ENCODE measurements around the gene TRAPPC2L.
A peak's percentile ranks its signal among the peaks of the same experiment; 100 is the strongest.

Gene TRAPPC2L

DNA sequence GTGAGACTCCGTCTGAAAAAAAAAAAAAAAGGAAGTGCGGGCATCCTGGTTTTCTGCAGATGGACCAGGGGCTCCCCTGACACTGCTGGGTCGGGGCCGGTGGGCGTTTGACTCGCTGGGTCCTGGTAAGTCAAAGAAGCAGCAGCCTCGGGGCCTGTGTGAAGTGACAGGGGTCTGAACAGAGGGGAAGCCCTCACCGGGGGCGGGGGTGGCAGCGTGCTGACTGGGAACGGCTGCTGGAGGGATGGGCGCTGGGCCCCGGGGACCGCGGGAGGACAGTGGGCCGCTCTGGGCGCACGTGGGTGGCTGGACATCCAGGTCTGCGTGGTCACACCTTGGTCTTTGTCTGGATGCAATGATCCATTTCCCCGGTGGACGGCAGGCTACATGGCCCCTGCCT, 8.4 kb upstream of the TRAPPC2L start:
- Histone ChIP-seq H3K36me3 (ENCODE audit: control insufficient read depth, insufficient read depth, low read length) (no peaks in the 10 kb centered on the region), H3K9me3 (ENCODE audit: control insufficient read depth, low read length) (no peaks in the 10 kb centered on the region), H3K27me3 (ENCODE audit: control insufficient read depth, insufficient read depth, low read length, poor library complexity, severe bottlenecking) (no peaks in the 10 kb centered on the region), H3K27ac (ENCODE audit: insufficient read depth, low read depth, low read length, poor library complexity, severe bottlenecking) (no peak overlapping the region), H3K4me1 (ENCODE audit: control insufficient read depth, insufficient read depth, low read length) (no peaks in the 10 kb centered on the region), H3K4me3 (ENCODE audit: insufficient read depth, low read depth, low read length) (no peak overlapping the region)
- 95% methylated on average over 21 of the region's 21 CpGs for whole genome bisulfite sequencing, 2 experiments

DNA sequence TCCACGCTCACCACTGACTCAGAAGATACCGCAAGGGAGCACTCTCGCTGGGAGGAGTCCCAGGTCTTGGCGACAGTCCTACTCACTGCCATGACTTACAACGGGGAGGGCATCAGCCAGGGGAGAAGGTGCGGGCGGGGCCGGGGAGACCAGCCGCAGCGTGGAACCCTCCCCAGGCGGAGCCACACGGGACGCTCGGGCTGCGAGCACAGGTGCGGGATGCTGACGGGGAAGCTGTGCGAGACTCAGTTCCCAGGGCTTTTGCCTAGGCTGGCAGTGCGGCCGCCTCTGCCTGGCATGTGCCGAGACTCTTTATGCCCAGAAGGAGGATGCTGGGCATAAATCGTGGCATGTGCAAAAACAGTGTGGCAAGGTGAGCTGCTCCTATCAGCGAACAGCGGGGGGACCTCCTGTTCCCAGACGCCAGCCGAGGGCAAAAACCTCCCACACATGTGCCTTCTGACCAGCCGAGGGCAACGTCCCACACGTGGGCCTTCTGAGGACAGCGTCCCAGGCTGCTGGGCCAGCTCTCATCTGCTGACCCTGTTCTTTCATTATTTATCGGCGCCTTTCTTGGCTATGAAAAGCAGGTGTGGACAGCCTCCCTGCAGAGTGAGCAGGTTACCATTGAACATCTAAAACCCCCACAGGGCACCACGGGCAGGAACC, 6.3 kb upstream of the TRAPPC2L start:
- Histone ChIP-seq H3K27ac (ENCODE audit: insufficient read depth, low read depth, low read length, poor library complexity, severe bottlenecking) (no peak overlapping the region), H3K4me1 (ENCODE audit: control insufficient read depth, insufficient read depth, low read length) (peaks cover 1% of the 10 kb centered on the region), H3K36me3 (ENCODE audit: control insufficient read depth, insufficient read depth, low read length) (no peaks in the 10 kb centered on the region), H3K27me3 (ENCODE audit: control insufficient read depth, insufficient read depth, low read length, poor library complexity, severe bottlenecking) (no peaks in the 10 kb centered on the region), H3K4me3 (ENCODE audit: insufficient read depth, low read depth, low read length) (no peak overlapping the region), H3K9me3 (ENCODE audit: control insufficient read depth, low read length) (no peaks in the 10 kb centered on the region)
- 90 to 92% methylated on average over 33 of the region's 33 CpGs for WGBS, 2 experiments

- H3K27me3 ChIP-seq (ENCODE audit: control insufficient read depth, insufficient read depth, low read length, poor library complexity, severe bottlenecking) = no peaks in the 10 kb centered on the region
- H3K36me3 ChIP-seq (ENCODE audit: control insufficient read depth, insufficient read depth, low read length) = no peaks in the 10 kb centered on the region
- 95 to 96% methylated on average over 19 of the region's 19 CpGs for WGBS, 2 experiments
- no peak overlapping the region for H3K27ac ChIP-seq (ENCODE audit: insufficient read depth, low read depth, low read length, poor library complexity, severe bottlenecking)
- H3K4me3 ChIP-seq (ENCODE audit: insufficient read depth, low read depth, low read length) = no peak overlapping the region
- H3K4me1 ChIP-seq (ENCODE audit: control insufficient read depth, insufficient read depth, low read length) = peaks cover 6% of the 10 kb centered on the region
- no peaks in the 10 kb centered on the region for H3K9me3 ChIP-seq (ENCODE audit: control insufficient read depth, low read length)
Measured at GRCh38 chr16:88851616-88852015, 5.3 kb upstream of the TRAPPC2L start.

DNA sequence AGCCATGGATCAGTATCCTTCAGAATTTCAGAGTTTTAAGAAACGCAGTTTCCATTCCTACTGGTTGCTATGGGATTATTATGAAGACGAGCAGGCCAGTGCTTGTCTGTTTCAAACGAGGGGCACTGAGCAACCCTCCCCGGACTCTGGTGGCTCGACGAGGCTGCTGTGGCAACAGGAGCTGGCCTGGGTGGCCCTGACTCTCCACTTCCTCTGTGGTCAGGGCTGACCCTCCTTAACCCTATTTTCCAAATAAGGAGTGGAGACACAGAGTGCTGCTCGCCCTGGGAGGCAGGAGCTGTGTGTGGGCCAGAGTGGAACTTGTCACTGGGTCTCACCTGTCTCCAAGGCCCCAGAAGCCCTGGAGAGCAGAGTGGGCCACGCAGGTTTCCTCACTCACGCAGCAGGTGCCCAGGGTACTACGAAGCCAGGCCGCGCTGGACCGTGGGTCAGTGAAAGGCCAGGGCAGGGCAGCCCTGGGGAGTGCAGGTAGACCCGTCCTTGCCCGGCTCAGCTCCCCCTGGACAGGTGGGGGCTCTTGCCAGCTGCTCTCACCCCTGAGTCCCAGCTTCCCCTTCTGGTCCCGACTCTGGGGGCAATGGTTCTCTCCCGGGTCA, 3.5 kb upstream of the TRAPPC2L start:
- no peak overlapping the region for H3K4me3 ChIP-seq (ENCODE audit: insufficient read depth, low read depth, low read length)
- no peaks in the 10 kb centered on the region for H3K36me3 ChIP-seq (ENCODE audit: control insufficient read depth, insufficient read depth, low read length)
- H3K27me3 ChIP-seq (ENCODE audit: control insufficient read depth, insufficient read depth, low read length, poor library complexity, severe bottlenecking) = no peaks in the 10 kb centered on the region
- H3K27ac ChIP-seq (ENCODE audit: insufficient read depth, low read depth, low read length, poor library complexity, severe bottlenecking) = no peak overlapping the region
- 92 to 94% methylated on average over 17 of the region's 17 CpGs for WGBS, 2 experiments
- no peaks in the 10 kb centered on the region for H3K9me3 ChIP-seq (ENCODE audit: control insufficient read depth, low read length)
- peaks cover 10% of the 10 kb centered on the region for H3K4me1 ChIP-seq (ENCODE audit: control insufficient read depth, insufficient read depth, low read length)

DNA sequence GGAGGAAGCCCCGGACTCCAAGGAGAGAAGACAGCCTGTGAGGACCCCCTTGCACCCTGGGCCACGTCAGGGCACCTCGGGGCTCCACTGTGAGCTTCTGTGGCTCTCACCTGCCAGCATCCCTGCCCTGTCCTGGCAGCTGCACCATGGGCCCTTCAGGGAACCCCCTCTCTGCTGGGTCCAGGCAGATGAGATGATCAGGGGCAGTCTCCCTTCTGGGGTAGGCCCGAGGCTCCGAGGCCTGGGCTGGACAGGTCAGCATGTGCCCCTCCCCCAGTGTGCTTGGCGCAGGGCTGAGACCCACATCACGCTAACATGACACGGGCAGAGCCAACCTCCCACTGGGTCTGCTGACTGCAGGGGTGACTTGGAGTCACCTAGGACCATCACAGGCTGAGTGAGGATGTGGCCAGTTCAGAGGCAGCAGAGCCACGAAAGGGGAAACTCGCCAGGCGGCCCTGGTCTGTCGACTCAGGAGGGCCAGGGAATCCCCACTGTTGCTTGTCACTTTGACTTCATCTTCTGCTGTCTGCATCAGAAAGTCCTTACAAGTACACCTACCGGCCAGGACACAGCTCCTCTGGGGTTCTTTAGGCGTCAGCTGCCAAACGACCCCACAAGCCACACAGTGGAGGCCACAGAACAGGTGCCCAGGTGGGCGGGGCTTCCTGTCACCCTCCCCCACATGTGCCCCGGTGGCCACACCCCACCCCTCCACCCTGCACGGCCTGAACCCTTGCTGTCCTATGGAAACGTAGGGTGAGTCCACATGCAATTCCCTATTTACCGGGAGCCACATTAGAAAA, 2.4 kb upstream of the TRAPPC2L start:
- WGBS, 2 experiments = 84% methylated on average over 20 of the region's 20 CpGs
- no peaks in the 10 kb centered on the region for H3K9me3 ChIP-seq (ENCODE audit: control insufficient read depth, low read length)
- peaks cover 4% of the 10 kb centered on the region for H3K36me3 ChIP-seq (ENCODE audit: control insufficient read depth, insufficient read depth, low read length)
- H3K4me1 ChIP-seq (ENCODE audit: control insufficient read depth, insufficient read depth, low read length) = peaks cover 10% of the 10 kb centered on the region
- no peak overlapping the region for H3K4me3 ChIP-seq (ENCODE audit: insufficient read depth, low read depth, low read length)
- no peak overlapping the region for H3K27ac ChIP-seq (ENCODE audit: insufficient read depth, low read depth, low read length, poor library complexity, severe bottlenecking)
- no peaks in the 10 kb centered on the region for H3K27me3 ChIP-seq (ENCODE audit: control insufficient read depth, insufficient read depth, low read length, poor library complexity, severe bottlenecking)

GRCh38 chr16:88855176-88855575, 1.8 kb upstream of the TRAPPC2L start:
- H3K27me3 ChIP-seq (ENCODE audit: control insufficient read depth, insufficient read depth, low read length, poor library complexity, severe bottlenecking) = no peaks in the 10 kb centered on the region
- WGBS, 2 experiments = 95 to 96% methylated on average over 8 of the region's 8 CpGs
- H3K9me3 ChIP-seq (ENCODE audit: control insufficient read depth, low read length) = no peaks in the 10 kb centered on the region
- peaks cover 7% of the 10 kb centered on the region for H3K36me3 ChIP-seq (ENCODE audit: control insufficient read depth, insufficient read depth, low read length)
- no peak overlapping the region for H3K4me3 ChIP-seq (ENCODE audit: insufficient read depth, low read depth, low read length)
- peaks cover 10% of the 10 kb centered on the region for H3K4me1 ChIP-seq (ENCODE audit: control insufficient read depth, insufficient read depth, low read length)
- H3K27ac ChIP-seq (ENCODE audit: insufficient read depth, low read depth, low read length, poor library complexity, severe bottlenecking) = no peak overlapping the region

- WGBS, 2 experiments = 84 to 87% methylated on average over 13 of the region's 13 CpGs
- Histone ChIP-seq H3K4me1 (ENCODE audit: control insufficient read depth, insufficient read depth, low read length) (peaks cover 10% of the 10 kb centered on the region), H3K4me3 (ENCODE audit: insufficient read depth, low read depth, low read length) (peak overlapping the region; percentile 98)
Measured at GRCh38 chr16:88855736-88856121, 1.2 kb upstream of the TRAPPC2L start.

DNA sequence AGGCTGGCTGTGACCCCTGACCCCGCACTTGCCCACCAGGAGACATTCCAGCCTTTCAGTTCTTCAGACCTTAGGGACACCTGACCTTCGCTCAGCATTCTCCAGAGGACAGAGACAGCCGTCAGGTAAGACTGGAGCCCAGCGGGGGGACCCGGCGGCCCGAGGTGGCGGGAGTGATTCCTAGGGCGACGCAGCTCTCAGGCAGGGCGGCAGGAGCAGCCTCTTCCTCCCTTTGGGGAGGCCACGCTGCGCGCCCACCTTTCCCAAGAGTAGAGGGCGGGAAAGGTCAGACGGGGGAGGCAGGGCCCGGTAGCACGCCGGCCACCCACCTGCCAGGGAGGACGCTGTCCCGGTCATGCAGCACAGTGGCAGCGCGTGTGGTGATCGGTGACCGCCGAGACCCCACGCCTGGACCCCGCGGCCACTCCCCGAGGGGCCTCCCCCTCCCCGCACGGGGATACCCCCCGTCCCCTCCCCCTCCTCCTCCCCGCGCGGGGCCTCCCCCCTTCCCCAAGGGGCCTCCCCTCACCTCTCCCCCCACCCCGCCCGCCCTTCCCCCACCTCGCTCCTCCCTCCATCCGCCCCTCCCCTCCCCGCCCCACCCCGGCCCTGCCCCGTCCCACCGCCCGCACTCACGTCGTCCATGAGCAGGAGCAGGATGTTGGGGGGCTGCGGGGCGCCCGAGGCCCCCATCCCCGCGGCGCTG, 652 bp upstream of the TRAPPC2L start:
- 5% methylated on average over 40 to 41 of the region's 53 CpGs for WGBS, 2 experiments
- peaks cover 13% of the 10 kb centered on the region for H3K36me3 ChIP-seq (ENCODE audit: control insufficient read depth, insufficient read depth, low read length)
- H3K4me3 ChIP-seq (ENCODE audit: insufficient read depth, low read depth, low read length) = peak overlapping the region; percentile 98
- H3K27me3 ChIP-seq (ENCODE audit: control insufficient read depth, insufficient read depth, low read length, poor library complexity, severe bottlenecking) = no peaks in the 10 kb centered on the region
- H3K4me1 ChIP-seq (ENCODE audit: control insufficient read depth, insufficient read depth, low read length) = peaks cover 10% of the 10 kb centered on the region
- no peak overlapping the region for H3K27ac ChIP-seq (ENCODE audit: insufficient read depth, low read depth, low read length, poor library complexity, severe bottlenecking)
- no peaks in the 10 kb centered on the region for H3K9me3 ChIP-seq (ENCODE audit: control insufficient read depth, low read length)

More at GRCh38 chr16:88855736-88856121, 1.2 kb upstream of the TRAPPC2L start:
- Histone ChIP-seq H3K27ac (ENCODE audit: insufficient read depth, low read depth, low read length, poor library complexity, severe bottlenecking) (no peak overlapping the region), H3K27me3 (ENCODE audit: control insufficient read depth, insufficient read depth, low read length, poor library complexity, severe bottlenecking) (no peaks in the 10 kb centered on the region), H3K9me3 (ENCODE audit: control insufficient read depth, low read length) (no peaks in the 10 kb centered on the region), H3K36me3 (ENCODE audit: control insufficient read depth, insufficient read depth, low read length) (peaks cover 13% of the 10 kb centered on the region)

GRCh38 chr16:88857728-88858339, 907 bp downstream of the TRAPPC2L start:
- WGBS, 2 experiments = 19 to 21% methylated on average over 12 of the region's 12 CpGs
- Histone ChIP-seq H3K27ac (ENCODE audit: insufficient read depth, low read depth, low read length, poor library complexity, severe bottlenecking) (no peak overlapping the region), H3K36me3 (ENCODE audit: control insufficient read depth, insufficient read depth, low read length) (peaks cover 13% of the 10 kb centered on the region), H3K4me3 (ENCODE audit: insufficient read depth, low read depth, low read length) (peak overlapping the region; percentile 98), H3K27me3 (ENCODE audit: control insufficient read depth, insufficient read depth, low read length, poor library complexity, severe bottlenecking) (no peaks in the 10 kb centered on the region), H3K9me3 (ENCODE audit: control insufficient read depth, low read length) (no peaks in the 10 kb centered on the region), H3K4me1 (ENCODE audit: control insufficient read depth, insufficient read depth, low read length) (peaks cover 10% of the 10 kb centered on the region)
